Prostate gland (tissue), 2 donors: Measurements from ENCODE around the gene CDC14A.

Experiments used
- CTCF ChIP-seq, 4 experiments: fragments of 200-600 bp in 2 of 4; fragments of 450-650 bp in 2 of 4; sonication (generic) in 2 of 4; IDR thresholded peaks; 1 replicate in 3 of 4; 2 replicates in 1 of 4; pipeline ENCODE4 v1.5.1; 2016 to 2019; ENCODE audit warnings: antibody characterized with exemption in 4 of 4, mild to moderate bottlenecking in 2 of 4, moderate library complexity in 2 of 4
- POLR2A ChIP-seq: fragments of 450-650 bp; IDR thresholded peaks from one replicate; pipeline ENCODE4 v1.6.1; 2016; ENCODE audit warnings: antibody characterized with exemption, mild to moderate bottlenecking

GRCh38 chr1:100323419-100324106 is 28.7 kb upstream of the CDC14A start:
- TF ChIP-seq CTCF (IDR thresholded peaks at IDR 0.05) (no peak), POLR2A (no peak)
